HG02759 (cell line): Measurements from ENCODE around the gene ANO1.

ENCODE experiments used
- ATAC-seq: cut with Tn5 transposase; IDR thresholded peaks from one replicate; pipeline ENCODE4 v1.9.1; 2021; ENCODE audit warnings: mild to moderate bottlenecking, moderate library complexity; ENCODE audit not compliant: unreplicated experiment

ANO1 gene

GRCh38 chr11:70111269-70112016, 33.3 kb downstream of the ANO1 start:
- no peak for ATAC-seq

GRCh38 chr11:70112017-70112434, 33.9 kb downstream of the ANO1 start:
- ATAC-seq: no peak

GRCh38 chr11:70113801-70114200, 35.7 kb downstream of the ANO1 start:
- ATAC-seq: no peak

GRCh38 chr11:70115778-70116177, 37.7 kb downstream of the ANO1 start:
- ATAC-seq: no peak

- no peak for ATAC-seq
These were observed 38.4 kb downstream of the ANO1 start for GRCh38 chr11:70116386-70117065.

GRCh38 chr11:70117567-70118145, 39.5 kb downstream of the ANO1 start:
- no peak for ATAC-seq

GRCh38 chr11:70118642-70119041, 40.5 kb downstream of the ANO1 start:
- ATAC-seq: no peak

- ATAC-seq: no peak
These were observed 41.4 kb downstream of the ANO1 start for GRCh38 chr11:70119502-70119901.

- ATAC-seq: no peak
These were observed 42.6 kb downstream of the ANO1 start for GRCh38 chr11:70120674-70121073.

GRCh38 chr11:70122490-70123198, 44.5 kb downstream of the ANO1 start:
- ATAC-seq: no peak

GRCh38 chr11:70123711-70124110, 45.6 kb downstream of the ANO1 start:
- ATAC-seq: no peak

GRCh38 chr11:70124321-70125000, 46.3 kb downstream of the ANO1 start:
- ATAC-seq: no peak

- no peak for ATAC-seq
These were observed 48.4 kb downstream of the ANO1 start for GRCh38 chr11:70126494-70126893.

- no peak for ATAC-seq
These were observed 49.7 kb downstream of the ANO1 start for GRCh38 chr11:70127653-70128434.

- no peak for ATAC-seq
These were observed 50.4 kb downstream of the ANO1 start for GRCh38 chr11:70128435-70128906.

- no peak for ATAC-seq
These were observed 51.0 kb downstream of the ANO1 start for GRCh38 chr11:70129051-70129592.

GRCh38 chr11:70130636-70131035, 52.5 kb downstream of the ANO1 start:
- no peak for ATAC-seq

GRCh38 chr11:70131606-70132190, 53.6 kb downstream of the ANO1 start:
- ATAC-seq: no peak

GRCh38 chr11:70132641-70133040, 54.5 kb downstream of the ANO1 start:
- ATAC-seq: no peak
